Measurements from ENCODE around the gene TACC3.

GRCh38 chr4:1765409-1766072 is 44.2 kb downstream of the TACC3 start:
- no peak for TF ChIP-seq CTCF (IDR thresholded peaks at IDR 0.05)
- TF ChIP-seq POLR2A (IDR thresholded peaks at IDR 0.05): no peak

Data from Peyer's patch (tissue), 4 donors.